GM12891 (cell line): Measurements from ENCODE around the gene LENG1.
A peak's percentile ranks its signal among the peaks of the same experiment; 100 is the strongest.

Experiments used
- DNase-seq: peaks from one replicate; pipeline ENCODE4 v3.0.0; 2011; ENCODE audit warnings: low spot score; ENCODE audit not compliant: insufficient read length
- FAIRE-seq: peaks from 2 replicates; lab custom pipeline; 2011; peaks lifted over from hg19 to GRCh38; lab: Jason Lieb, UNC
- PAX5 ChIP-seq: IDR thresholded peaks from 2 replicates; pipeline ENCODE4 v1.6.1; 2011; ENCODE audit warnings: low read length, moderate library complexity, mild to moderate bottlenecking; ENCODE audit not compliant: insufficient read depth, severe bottlenecking
- POLR2A ChIP-seq: IDR thresholded peaks from 2 replicates; pipeline ENCODE4 v1.6.1; 2011; ENCODE audit warnings: low read depth, low read length, control low read depth
- POLR2AphosphoS5 ChIP-seq: IDR thresholded peaks from 2 replicates; pipeline ENCODE4 v1.6.1; 2011; ENCODE audit warnings: low read depth, low read length, control low read depth
- POU2F2 ChIP-seq: IDR thresholded peaks from 2 replicates; pipeline ENCODE4 v1.6.1; 2011; ENCODE audit warnings: low read depth, mild to moderate bottlenecking, control low read depth, low read length, moderate library complexity
- SPI1 ChIP-seq: IDR thresholded peaks from 2 replicates; pipeline ENCODE4 v1.6.1; 2011; ENCODE audit warnings: low read depth, low read length, control low read depth
- TAF1 ChIP-seq: IDR thresholded peaks from 2 replicates; pipeline ENCODE4 v1.6.1; 2011; ENCODE audit warnings: low read depth, low read length, control low read depth

Gene LENG1

GRCh38 chr19:54133312-54133956, 26.1 kb downstream of the LENG1 start:
- no peak for FAIRE-seq
- TF ChIP-seq POU2F2: no peak
- no peak for TF ChIP-seq TAF1
- TF ChIP-seq POLR2A: peak; percentile 66
- no peak for TF ChIP-seq SPI1
- TF ChIP-seq POLR2AphosphoS5: peak; percentile 80
- no peak for TF ChIP-seq PAX5
- no peak for DNase-seq

GRCh38 chr19:54129617-54129996, 29.9 kb downstream of the LENG1 start:
- no peak for FAIRE-seq

GRCh38 chr19:54128796-54129616, 30.5 kb downstream of the LENG1 start:
- FAIRE-seq (no peak), DNase-seq (no peak)
- TF ChIP-seq SPI1 (no peak), TAF1 (no peak), PAX5 (no peak), POLR2A (no peak), POU2F2 (no peak), POLR2AphosphoS5 (no peak)

More at GRCh38 chr19:54129617-54129996, 29.9 kb downstream of the LENG1 start:
- DNase-seq: no peak
- TF ChIP-seq SPI1 (no peak), PAX5 (no peak), POU2F2 (no peak), POLR2AphosphoS5 (no peak), TAF1 (no peak), POLR2A (no peak)

- no peak for DNase-seq
- no peak for FAIRE-seq
Observed at GRCh38 chr19:54128441-54128725, 31.1 kb downstream of the LENG1 start.

GRCh38 chr19:54127688-54128440, 31.7 kb downstream of the LENG1 start:
- no peak for TF ChIP-seq POLR2A
- FAIRE-seq: no peak

More at GRCh38 chr19:54128441-54128725, 31.1 kb downstream of the LENG1 start:
- no peak for TF ChIP-seq SPI1
- no peak for TF ChIP-seq POLR2A
- TF ChIP-seq TAF1: no peak
- TF ChIP-seq POLR2AphosphoS5: no peak
- TF ChIP-seq PAX5: no peak
- TF ChIP-seq POU2F2: no peak

GRCh38 chr19:54125713-54126112, 33.8 kb downstream of the LENG1 start:
- no peak for TF ChIP-seq TAF1
- TF ChIP-seq SPI1: no peak
- TF ChIP-seq POLR2A: no peak
- TF ChIP-seq POLR2AphosphoS5: no peak
- no peak for TF ChIP-seq PAX5
- no peak for TF ChIP-seq POU2F2
- no peak for DNase-seq
- no peak for FAIRE-seq

More at GRCh38 chr19:54127688-54128440, 31.7 kb downstream of the LENG1 start:
- no peak for DNase-seq

GRCh38 chr19:54124393-54124792, 35.1 kb downstream of the LENG1 start:
- no peak for TF ChIP-seq POLR2A
- TF ChIP-seq PAX5: no peak
- no peak for TF ChIP-seq TAF1
- TF ChIP-seq SPI1: no peak
- TF ChIP-seq POLR2AphosphoS5: no peak
- no peak for TF ChIP-seq POU2F2
- FAIRE-seq (no peak), DNase-seq (no peak)

GRCh38 chr19:54123682-54124081, 35.8 kb downstream of the LENG1 start:
- FAIRE-seq (no peak), DNase-seq (no peak)
- TF ChIP-seq SPI1 (no peak), TAF1 (no peak), POLR2A (no peak), POU2F2 (no peak), PAX5 (no peak), POLR2AphosphoS5 (no peak)

- TF ChIP-seq PAX5: no peak
- TF ChIP-seq POU2F2: no peak
- no peak for TF ChIP-seq POLR2AphosphoS5
- no peak for TF ChIP-seq SPI1
- no peak for TF ChIP-seq TAF1
- TF ChIP-seq POLR2A: no peak
- DNase-seq (no peak), FAIRE-seq (no peak)
Observed at GRCh38 chr19:54121259-54121658, 38.3 kb downstream of the LENG1 start.
